LHCN-M2 (cell line): Measurements from ENCODE around the gene FRMD4A. TPM values are rescaled to one million over a fixed set of nuclear protein-coding genes. Genes with fewer than 3 reads are reported as not detected.

Experiments used
- DNase-seq: peaks from one replicate; pipeline ENCODE4 v3.0.0-alpha.2; 2012; ENCODE audit warnings: low read depth
- total RNA-seq: library from RNA; depleted of rRNA; stranded (reverse); fragments of >200 nt; gene quantifications from 2 replicates; pipeline ENCODE4 v1.2.3, GENCODE V29; 2014

The FRMD4A gene
- total RNA-seq, 1 experiment from 2014 or later: 34.8 TPM

- DNase-seq: no peak
Measured at GRCh38 chr10:13632440-13632839, 698.3 kb downstream of the FRMD4A start.

GRCh38 chr10:13631594-13631993 lies 699.1 kb downstream of the FRMD4A start:
- no peak for DNase-seq

- DNase-seq: no peak
Measured at GRCh38 chr10:13630231-13630630, 700.5 kb downstream of the FRMD4A start.

GRCh38 chr10:13629116-13629515 lies 701.6 kb downstream of the FRMD4A start:
- no peak for DNase-seq

- no peak for DNase-seq
Measured at GRCh38 chr10:13628661-13629060, 702.1 kb downstream of the FRMD4A start.

- no peak for DNase-seq
Measured at GRCh38 chr10:13627459-13628310, 703.0 kb downstream of the FRMD4A start.

GRCh38 chr10:13624630-13625029 lies 706.1 kb downstream of the FRMD4A start:
- no peak for DNase-seq

- DNase-seq: no peak
Measured at GRCh38 chr10:13621931-13622330, 708.8 kb downstream of the FRMD4A start.

- no peak for DNase-seq
Measured at GRCh38 chr10:13617116-13617515, 713.6 kb downstream of the FRMD4A start.

GRCh38 chr10:13615650-13616300 lies 714.9 kb downstream of the FRMD4A start:
- no peak for DNase-seq

GRCh38 chr10:13614530-13615332 lies 716.0 kb downstream of the FRMD4A start:
- DNase-seq: no peak

- peak; percentile 48 for DNase-seq
Measured at GRCh38 chr10:13613519-13613918, 717.2 kb downstream of the FRMD4A start.

- no peak for DNase-seq
Measured at GRCh38 chr10:13612654-13613373, 717.9 kb downstream of the FRMD4A start.

- DNase-seq: peak; percentile 94
Measured at GRCh38 chr10:13608246-13608853, 722.4 kb downstream of the FRMD4A start.

- no peak for DNase-seq
Measured at GRCh38 chr10:13604357-13605040, 726.2 kb downstream of the FRMD4A start.

GRCh38 chr10:13597909-13598308 lies 732.8 kb downstream of the FRMD4A start:
- DNase-seq: no peak

- DNase-seq: peak; percentile 28
Measured at GRCh38 chr10:13594641-13595040, 736.1 kb downstream of the FRMD4A start.
